GM12878 (cell line): Measurements from ENCODE around the gene SYNRG. TPM values are rescaled to one million over a fixed set of nuclear protein-coding genes. Genes with fewer than 3 reads are reported as not detected.
"Not testable (repeated sequence)": the region's sequence is repeated elsewhere in the genome, so short reads cannot be mapped to it uniquely, and the experiment has no call there.

ENCODE experiments used
- ATAC-seq: fragments of 200-7000 bp; cut with Tn5 transposase; 3 replicates; pipeline ENCODE4 v1.9.1; 2020; ENCODE audit warnings: mild to moderate bottlenecking, moderate library complexity
- BruUV-seq: library from RNA; stranded (reverse); fragments of 400-500 nt; replicated peaks from 2 replicates; lab custom pipeline; 2021; lab: Mats Ljungman, UMichigan
- CTCF ChIA-PET: fragments of 300-600 bp; sonication (Branson Sonifier 250); formaldehyde crosslinking; extraction: SDS; loops from one replicate; lab custom pipeline; 2021; ENCODE audit warnings: inconsistent platforms; lab: Yijun Ruan, JAX
- POLR2A ChIA-PET: fragments of 350-600 bp; formaldehyde crosslinking; extraction: SDS; loops from one replicate; lab custom pipeline; 2021; ENCODE audit warnings: inconsistent platforms; lab: Charles Lee
- RAD21 ChIA-PET: fragments of 300-600 bp; sonication (Branson Sonifier 250); formaldehyde crosslinking; loops from one replicate; lab custom pipeline; 2023; ENCODE audit warnings: antibody characterized with exemption; ENCODE audit not compliant: unreplicated experiment; lab: Charles Lee
- SMC1A ChIA-PET: fragments of 300-600 bp; sonication (Branson Sonifier 250); formaldehyde crosslinking; loops from one replicate; lab custom pipeline; 2023; ENCODE audit not compliant: unreplicated experiment, uncharacterized antibody; lab: Charles Lee
- DNase-seq: peaks from one replicate; pipeline ENCODE4 v3.0.0-alpha.2; 2011; ENCODE audit warnings: low read depth, low spot score
- FAIRE-seq: peaks from 3 replicates; lab custom pipeline; 2011; peaks lifted over from hg19 to GRCh38; lab: Jason Lieb, UNC
- H2AFZ ChIP-seq: 2 replicates; pipeline ENCODE4 v1.6.0; 2011; ENCODE audit warnings: low read depth, low read length, control low read depth; ENCODE audit not compliant: control insufficient read depth
- H3K27ac ChIP-seq: 2 replicates; pipeline ENCODE4 v1.5.1; 2011; ENCODE audit warnings: control low read depth; ENCODE audit not compliant: control insufficient read depth, insufficient read depth
- H3K27me3 ChIP-seq, 2 experiments: replicated peaks in 1 of 2; 2 replicates each; pipeline versions ENCODE4 v1.6.0 to v1.6.1; 2011; ENCODE audit warnings: low read length in 1 of 2; ENCODE audit not compliant: control insufficient read depth in 2 of 2, insufficient read depth in 2 of 2
- H3K36me3 ChIP-seq, 2 experiments: 2 replicates each; pipeline ENCODE4 v1.5.1; 2011; ENCODE audit warnings: low read length in 1 of 2; ENCODE audit not compliant: control insufficient read depth in 2 of 2, insufficient read depth in 2 of 2
- H3K4me1 ChIP-seq: 2 replicates; pipeline ENCODE4 v1.6.1; 2011; ENCODE audit warnings: mild to moderate bottlenecking, low read length, moderate library complexity, mixed read lengths; ENCODE audit not compliant: control insufficient read depth, insufficient read depth
- H3K4me2 ChIP-seq: 2 replicates; pipeline ENCODE4 v1.6.0; 2011; ENCODE audit warnings: control low read depth; ENCODE audit not compliant: control insufficient read depth, insufficient read depth
- H3K4me3 ChIP-seq: fragments of 200-600 bp; sonication (generic); 2 replicates; pipeline ENCODE4 v1.5.1; 2016
- H3K79me2 ChIP-seq: 2 replicates; pipeline ENCODE4 v1.6.0; 2011; ENCODE audit warnings: low read length; ENCODE audit not compliant: control insufficient read depth, insufficient read depth
- H3K9ac ChIP-seq: 2 replicates; pipeline ENCODE4 v1.8.0; 2011; ENCODE audit warnings: low read length, control low read depth, mixed read lengths; ENCODE audit not compliant: control insufficient read depth, insufficient read depth
- H3K9me3 ChIP-seq: replicated peaks from 3 replicates; pipeline ENCODE4 v1.5.1; 2011; ENCODE audit warnings: mild to moderate bottlenecking, low read length; ENCODE audit not compliant: control insufficient read depth, insufficient read depth
- H4K20me1 ChIP-seq: 2 replicates; pipeline ENCODE4 v1.6.0; 2011; ENCODE audit not compliant: control insufficient read depth, insufficient read depth
- CBFB ChIP-seq: IDR thresholded peaks from 2 replicates; pipeline ENCODE4 v1.6.1; 2016; ENCODE audit warnings: antibody characterized with exemption, low read depth
- ETV6 ChIP-seq, 2 experiments: fragments of 450-650 bp in 1 of 2; IDR thresholded peaks in 1 of 2; conservative IDR thresholded peaks in 1 of 2; 2 replicates each; pipeline ENCODE4 v1.6.1; 2014; ENCODE audit warnings: antibody characterized with exemption in 1 of 2, borderline replicate concordance in 1 of 2, low read depth in 1 of 2, mild to moderate bottlenecking in 1 of 2, moderate library complexity in 1 of 2
- SREBF2 ChIP-seq: IDR thresholded peaks from 2 replicates; pipeline ENCODE4 v1.6.1; 2012; ENCODE audit warnings: mild to moderate bottlenecking, low read length
- ZNF384 ChIP-seq: IDR thresholded peaks from 2 replicates; pipeline ENCODE4 v1.6.1; 2012; ENCODE audit warnings: low read depth, mild to moderate bottlenecking, low read length, improper control_type of control experiment, borderline replicate concordance
- WGBS: methylation state at CpG from one replicate; pipeline ENCODE4 v1.1.6; 2016; ENCODE audit warnings: low lambda C conversion rate; ENCODE audit not compliant: insufficient replicate concordance, insufficient coverage; ENCODE audit errors: missing lambda C conversion rate; 5-methylcytosine and 5-hydroxymethylcytosine counted together
- in situ Hi-C: fragments of 300-500 bp; cut with MboI; formaldehyde crosslinking; loops from 9 replicates; pipeline ENCODE4 v1.14.3; 2018; ENCODE audit warnings: mixed read lengths
- intact Hi-C: fragments of 100-400 bp; cut with micrococcal nuclease; formaldehyde crosslinking; loops from one replicate; pipeline ENCODE4 v1.14.2; 2022; ENCODE audit not compliant: unreplicated experiment
- polyA plus RNA-seq, 11 experiments: library from polyadenylated mRNA; depleted of rRNA in 4 of 11; unstranded in 6 of 11; stranded (reverse) in 5 of 11; fragments of >200 nt; fragmentation: Nextera tagmentation in 4 of 11; fragmentation: Illumina TruSeq in 1 of 11; extraction: Ambion mirVana in 4 of 11; extraction: Trizol in 1 of 11; gene quantifications; 1 replicate in 1 of 11; 2 replicates in 10 of 11; pipeline versions ENCODE4 v1.2.1 to v1.2.3, GENCODE V29; 2011 to 2016; ENCODE audit warnings: inconsistent platforms in 2 of 11, missing spikeins in 2 of 11, low read depth in 1 of 11
- total RNA-seq, 4 experiments: library from RNA; depleted of rRNA in 3 of 4; stranded (reverse); fragments of >200 nt in 3 of 4; fragmentation: Illumina TruSeq in 1 of 4; extraction: Trizol in 1 of 4; gene quantifications; 2 replicates each; pipeline versions ENCODE4 v1.2.1 to v1.2.3, GENCODE V29; 2013 to 2021
- TF ChIP-seq, protein P1 (sequence below): IDR thresholded peaks from 2 replicates; pipeline ENCODE4 v1.6.1; 2012; ENCODE audit warnings: low read depth, low read length, improper control_type of control experiment

SYNRG gene
- total and polyA plus RNA-seq, 10 of the 15 experiments (the other 5 are each of a cell fraction or from before 2014, with no cell fraction given): 5.2 to 40.4 (median 26.7) TPM

DNA sequence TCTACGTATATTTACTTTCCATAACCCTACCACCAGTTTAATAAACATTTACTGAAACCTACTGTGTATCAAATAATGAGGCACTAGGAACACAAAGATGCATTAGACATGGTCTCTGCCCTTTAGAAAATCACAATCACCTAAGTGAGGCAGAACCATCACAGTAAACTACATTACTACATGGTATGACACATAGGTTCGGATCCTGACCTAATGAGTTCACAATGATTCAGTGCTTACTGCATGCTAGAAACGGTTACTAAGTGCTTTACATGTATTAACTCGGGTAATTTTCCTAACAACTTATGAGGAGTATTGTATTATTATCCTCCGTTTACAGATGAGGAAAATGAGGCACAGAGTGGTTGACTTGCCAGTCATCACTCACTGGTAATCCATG, 5.2 kb upstream of the SYNRG start (continued):
- TF ChIP-seq ETV6 (conservative IDR thresholded peaks at IDR 0.05 in 1 of 2, IDR thresholded peaks at IDR 0.05 in 1 of 2; ENCODE audit: borderline replicate concordance in 1 of 2, low read depth in 1 of 2): no peak

DNA sequence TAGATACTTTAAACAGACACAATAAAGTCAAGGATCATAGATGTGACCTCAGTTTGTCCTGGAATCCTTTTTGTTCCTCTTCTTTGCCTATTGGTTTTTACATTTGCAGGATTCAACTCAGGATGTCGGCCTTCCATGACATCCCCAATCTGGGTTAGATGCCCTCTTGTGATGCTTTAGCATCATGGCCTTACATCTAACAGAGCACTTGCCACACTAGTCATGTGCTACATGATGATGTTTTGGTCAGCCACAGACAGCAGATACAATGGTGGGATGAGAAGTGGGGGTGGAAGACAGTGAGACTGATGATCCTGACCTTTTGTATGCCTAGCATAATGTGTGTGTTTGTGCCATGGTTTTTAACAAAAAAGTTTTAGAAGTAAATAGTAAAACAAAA, 1.8 kb upstream of the SYNRG start:
- in situ Hi-C loops: loop anchor here (5.0 to 25.0 kb wide), 2 partner anchors 49 to 1826 kb away; no protein-coding TSS in a partner anchor
- H3K4me3 ChIP-seq: no peak overlapping the region
- TF ChIP-seq SREBF2 (no peak), ZNF384 (no peak), CBFB (no peak)
- TF ChIP-seq, protein P1, sequence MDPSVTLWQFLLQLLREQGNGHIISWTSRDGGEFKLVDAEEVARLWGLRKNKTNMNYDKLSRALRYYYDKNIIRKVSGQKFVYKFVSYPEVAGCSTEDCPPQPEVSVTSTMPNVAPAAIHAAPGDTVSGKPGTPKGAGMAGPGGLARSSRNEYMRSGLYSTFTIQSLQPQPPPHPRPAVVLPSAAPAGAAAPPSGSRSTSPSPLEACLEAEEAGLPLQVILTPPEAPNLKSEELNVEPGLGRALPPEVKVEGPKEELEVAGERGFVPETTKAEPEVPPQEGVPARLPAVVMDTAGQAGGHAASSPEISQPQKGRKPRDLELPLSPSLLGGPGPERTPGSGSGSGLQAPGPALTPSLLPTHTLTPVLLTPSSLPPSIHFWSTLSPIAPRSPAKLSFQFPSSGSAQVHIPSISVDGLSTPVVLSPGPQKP: no peak
- intact Hi-C loops: no loop called here
- no peak overlapping the region for H2AFZ ChIP-seq
- SMC1A ChIA-PET: interaction anchor here (0.9 to 3.6 kb wide), 7 partner anchors 19 to 180 kb away, joined by 3 to 19 read pairs (median 3); no protein-coding TSS in a partner anchor
- CTCF ChIA-PET: interaction anchor here (0.6 to 2.6 kb wide), 6 partner anchors 31 to 237 kb away, joined by 3 to 11 read pairs (median 3); no protein-coding TSS in a partner anchor
- 94% methylated on average over 1 of the region's 1 CpG for WGBS
- peaks cover 6% of the 10 kb centered on the region; the same call in 1 of the 2 replicates for H3K4me1 ChIP-seq
- FAIRE-seq: no peak
- no peak for DNase-seq
- H3K9me3 ChIP-seq: no peaks in the 10 kb centered on the region
- H4K20me1 ChIP-seq: no peaks in the 10 kb centered on the region
- BruUV-seq: no TSS peak
- H3K27me3 ChIP-seq: no peaks in the 10 kb centered on the region
- RAD21 ChIA-PET: interaction anchor here (0.9 kb wide), 1 partner anchor 59 kb away, joined by 3 read pairs; no protein-coding TSS in a partner anchor
- no peak overlapping the region for H3K4me2 ChIP-seq
- POLR2A ChIA-PET: interaction anchor here (0.8 to 1.0 kb wide), 2 partner anchors 20 to 235 kb away, joined by 3 to 4 read pairs; no protein-coding TSS in a partner anchor
- H3K36me3 ChIP-seq: peaks cover 2 to 11% of the 10 kb centered on the region in 2 experiments
- no peak for ATAC-seq
- no peak overlapping the region for H3K27ac ChIP-seq
- H3K9ac ChIP-seq: no peak overlapping the region
- peaks cover 27% of the 10 kb centered on the region for H3K79me2 ChIP-seq

DNA sequence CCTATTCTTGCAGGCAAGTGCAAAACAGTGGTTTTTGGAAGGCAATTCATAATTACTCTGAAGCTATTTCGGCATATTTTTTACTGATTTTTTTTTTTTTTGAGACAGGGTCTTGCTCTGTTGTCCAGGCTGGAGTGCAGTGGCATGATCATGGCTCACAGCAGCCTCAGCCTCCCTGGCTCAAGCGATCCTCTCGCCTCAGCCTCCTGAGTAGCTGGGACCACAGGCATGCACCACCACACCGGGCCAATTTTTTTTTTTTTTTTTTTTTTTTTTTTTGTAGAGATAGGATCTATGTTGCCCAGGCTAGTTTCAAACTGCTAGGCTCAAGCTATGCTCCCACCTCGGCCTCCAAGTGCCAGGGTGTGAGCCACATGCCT, 813 bp upstream of the SYNRG start:
- intact Hi-C loops, BruUV-seq, H3K9me3 ChIP-seq, H3K27me3 ChIP-seq, H3K36me3 ChIP-seq, FAIRE-seq, DNase-seq, H4K20me1 ChIP-seq, H3K4me1 ChIP-seq, ATAC-seq: not testable (repeated sequence)
- peak overlapping the region; percentile 16 for H3K27ac ChIP-seq
- RAD21 ChIA-PET: interaction anchor here (0.6 to 2.9 kb wide), 8 partner anchors 8 to 237 kb away, joined by 3 to 15 read pairs (median 4); no protein-coding TSS in a partner anchor
- peak overlapping the region; percentile 81; the same call in 1 of the 2 replicates for H2AFZ ChIP-seq
- peak overlapping the region; percentile 68 for H3K4me2 ChIP-seq
- POLR2A ChIA-PET: interaction anchor here (0.6 to 1.8 kb wide), 9 partner anchors 9 to 326 kb away, joined by 3 to 7 read pairs (median 4); partner anchors contain the start of genes ACACA and TADA2A
- peaks cover 36% of the 10 kb centered on the region for H3K79me2 ChIP-seq
- peak overlapping the region; percentile 51; the same call in 1 of the 2 replicates for H3K4me3 ChIP-seq
- in situ Hi-C loops: loop anchor here (5.0 to 25.0 kb wide), 2 partner anchors 48 to 1827 kb away; no protein-coding TSS in a partner anchor
- WGBS: 85% methylated on average over 4 of the region's 5 CpGs
- SMC1A ChIA-PET: interaction anchor here (0.9 to 3.6 kb wide), 9 partner anchors 18 to 181 kb away, joined by 3 to 19 read pairs (median 4); no protein-coding TSS in a partner anchor
- CTCF ChIA-PET: interaction anchor here (1.0 to 2.6 kb wide), 7 partner anchors 32 to 236 kb away, joined by 3 to 11 read pairs (median 3); no protein-coding TSS in a partner anchor
- H3K9ac ChIP-seq: peak overlapping the region; percentile 68; the same call in 1 of the 2 replicates
